Measurements from ENCODE around the gene CLRN2.

- TF ChIP-seq CTCF (IDR thresholded peaks at IDR 0.05 in 4 of 5, conservative IDR thresholded peaks at IDR 0.05 in 1 of 5) (no peak), POLR2A (IDR thresholded peaks at IDR 0.05) (no peak)
Observed at GRCh38 chr4:17545374-17546140, 30.6 kb downstream of the CLRN2 start.

Measured in gastrocnemius medialis (tissue), 4 donors.